ENCODE measurements around the gene HSPB9. TPM values are rescaled to one million over a fixed set of nuclear protein-coding genes. Genes with fewer than 3 reads are reported as not detected.

Gene HSPB9
- total and polyA plus RNA-seq, 10 of the 15 experiments (the other 5 are each of a cell fraction or from before 2014, with no cell fraction given): 0.04 to 0.40 (median 0.11) TPM; not detected in 7

- TF ChIP-seq STAT1 (conservative IDR thresholded peaks at IDR 0.05) (no peak), MYB (IDR thresholded peaks at IDR 0.05; ENCODE audit: borderline replicate concordance, low read depth, low read length) (no peak), NFXL1 (IDR thresholded peaks at IDR 0.05; ENCODE audit: borderline replicate concordance) (no peak), ATF3 (IDR thresholded peaks at IDR 0.05; ENCODE audit: borderline replicate concordance, extremely low read depth, low read depth, low read length) (no peak), EP300 (IDR thresholded peaks at IDR 0.05; ENCODE audit: borderline replicate concordance in 1 of 2, control insufficient read depth in 1 of 2, low read depth in 2 of 2, low read length in 2 of 2) (no peak), IRF3 (IDR thresholded peaks at IDR 0.05) (no peak), NFIC (IDR thresholded peaks at IDR 0.05; ENCODE audit: low read depth, low read length) (no peak), HDAC2 (IDR thresholded peaks at IDR 0.05) (no peak), POLR2AphosphoS5 (IDR thresholded peaks at IDR 0.05; ENCODE audit: low read length) (peak; percentile 56; the same call in 1 of the 2 replicates), RUNX3 (IDR thresholded peaks at IDR 0.05; ENCODE audit: low read length) (no peak), ATF7 (IDR thresholded peaks at IDR 0.05; ENCODE audit: low read depth) (no peak), ZBTB33 (IDR thresholded peaks at IDR 0.05) (no peak), NR2C1 (IDR thresholded peaks at IDR 0.05) (no peak), PAX8 (IDR thresholded peaks at IDR 0.05) (no peak), BCL11A (IDR thresholded peaks at IDR 0.05; ENCODE audit: low read depth, low read length) (no peak), E2F4 (IDR thresholded peaks at IDR 0.05; ENCODE audit: low read depth, low read length) (no peak), ZNF622 (IDR thresholded peaks at IDR 0.05) (no peak), TARDBP (IDR thresholded peaks at IDR 0.05; ENCODE audit: borderline replicate concordance) (no peak), JUNB (IDR thresholded peaks at IDR 0.05) (no peak), ZSCAN29 (IDR thresholded peaks at IDR 0.05) (no peak), BHLHE40 (IDR thresholded peaks at IDR 0.05; ENCODE audit: borderline replicate concordance in 1 of 2, low read depth in 2 of 2, low read length in 1 of 2) (no peak), IKZF1 (conservative IDR thresholded peaks at IDR 0.05) (peak; percentile 84), SIN3A (IDR thresholded peaks at IDR 0.05; ENCODE audit: low read depth, low read length) (no peak), SP1 (IDR thresholded peaks at IDR 0.05; ENCODE audit: low read depth, low read length) (no peak), ELK1 (IDR thresholded peaks at IDR 0.05; ENCODE audit: low read depth, low read length) (no peak), EGR1 (IDR thresholded peaks at IDR 0.05; ENCODE audit: borderline replicate concordance in 1 of 2, low read depth in 2 of 2, low read length in 2 of 2) (peak in 1 of 2 experiments; percentile 80; a peak in 2 of 3 replicates)
These were observed 1.5 kb upstream of the HSPB9 start, which contains the start of gene KAT2A (continued) for GRCh38 chr17:42120770-42121769.
